Transverse colon (tissue), 4 donors: ENCODE data around the gene WDR27. TPM values are rescaled to one million over a fixed set of nuclear protein-coding genes. Genes with fewer than 3 reads are reported as not detected.

Source experiments
- DNase-seq: peaks from one replicate; pipeline ENCODE4 v3.0.0-alpha.2; 2019
- H3K27ac ChIP-seq, 4 donors: fragments of 200-600 bp; sonication (generic); 2 replicates each; pipeline ENCODE4 v1.5.1; 2016 to 2018; ENCODE audit warnings: inconsistent platforms in 4 of 4
- H3K27me3 ChIP-seq: fragments of 200-600 bp; sonication (generic); 2 replicates; pipeline ENCODE4 v1.5.1; 2017; ENCODE audit warnings: inconsistent platforms
- H3K36me3 ChIP-seq, 4 donors: fragments of 200-600 bp; sonication (generic); 2 replicates each; pipeline ENCODE4 v1.5.1; 2017 to 2019; ENCODE audit warnings: inconsistent platforms in 4 of 4
- H3K4me1 ChIP-seq, 4 donors: fragments of 200-600 bp; sonication (generic); 2 replicates each; pipeline ENCODE4 v1.5.1; 2017 to 2020; ENCODE audit warnings: inconsistent platforms in 4 of 4
- H3K4me3 ChIP-seq, 4 donors: fragments of 200-600 bp; sonication (generic); 1 replicate in 1 of 4; 2 replicates in 3 of 4; pipeline versions ENCODE4 v1.5.1 to v1.6.1; 2017 to 2019; ENCODE audit warnings: inconsistent platforms in 4 of 4
- H3K9me3 ChIP-seq, 2 donors: fragments of 200-600 bp; sonication (generic); 2 replicates each; pipeline ENCODE4 v1.5.1; 2017 to 2019; ENCODE audit warnings: inconsistent platforms in 2 of 2
- EP300 ChIP-seq: sonication (generic); formaldehyde crosslinking; IDR thresholded peaks from one replicate; pipeline ENCODE4 v1.6.1; 2017; ENCODE audit warnings: antibody characterized with exemption, low read depth
- POLR2A ChIP-seq: fragments of 450-650 bp; IDR thresholded peaks from one replicate; pipeline ENCODE4 v1.6.1; 2016; ENCODE audit warnings: antibody characterized with exemption, mild to moderate bottlenecking, moderate library complexity
- POLR2AphosphoS5 ChIP-seq, 3 donors: sonication (generic); formaldehyde crosslinking; IDR thresholded peaks; one replicate each; pipeline ENCODE4 v1.6.1; 2016; ENCODE audit warnings: antibody characterized with exemption in 3 of 3
- WGBS, 2 donors: methylation state at CpG; one replicate each; pipeline ENCODE4 v1.1.5; 2018; ENCODE audit warnings: low coverage in 1 of 2; 5-methylcytosine and 5-hydroxymethylcytosine counted together
- in situ Hi-C, 4 donors: fragments of 200-750 bp; cut with MboI; loops; one replicate each; pipeline versions ENCODE4 v1.15.0 to v1.15.1; 2017; ENCODE audit warnings: low sequenced_read_pairs in 3 of 4, low pct_ligation_motif_present in 1 of 4, low pct_unique_long_range_greater_than_20kb in 1 of 4
- intact Hi-C: fragments of 100-400 bp; cut with DNase I; formaldehyde crosslinking; loops from one replicate; pipeline ENCODE4 v1.15.1; 2023; ENCODE audit warnings: low total_unique reads
- total RNA-seq, 4 donors: library from RNA; depleted of rRNA; stranded (reverse); fragments of >200 nt; gene quantifications; one replicate each; pipeline ENCODE4 v1.1.0, GENCODE V29; 2016
- TF ChIP-seq, protein P1 (sequence below), 5 experiments: fragments of 200-600 bp in 3 of 5; fragments of 450-650 bp in 2 of 5; sonication (generic) in 3 of 5; IDR thresholded peaks; 1 replicate in 2 of 5; 2 replicates in 3 of 5; pipeline ENCODE4 v1.5.1; 2016 to 2017; ENCODE audit warnings: antibody characterized with exemption in 5 of 5, inconsistent platforms in 3 of 5, mild to moderate bottlenecking in 2 of 5, moderate library complexity in 1 of 5

The WDR27 gene
- total RNA-seq, 4 donors from 2014 or later = 44.9 to 75.0 (median 57.0) TPM

GRCh38 chr6:169738976-169739529, 37.2 kb upstream of the WDR27 start:
- no peak overlapping the region for H3K4me3 ChIP-seq
- intact Hi-C loops (no loop called here), in situ Hi-C loops (no loop called here)
- TF ChIP-seq EP300 = no peak
- TF ChIP-seq POLR2A = no peak
- TF ChIP-seq, protein P1, sequence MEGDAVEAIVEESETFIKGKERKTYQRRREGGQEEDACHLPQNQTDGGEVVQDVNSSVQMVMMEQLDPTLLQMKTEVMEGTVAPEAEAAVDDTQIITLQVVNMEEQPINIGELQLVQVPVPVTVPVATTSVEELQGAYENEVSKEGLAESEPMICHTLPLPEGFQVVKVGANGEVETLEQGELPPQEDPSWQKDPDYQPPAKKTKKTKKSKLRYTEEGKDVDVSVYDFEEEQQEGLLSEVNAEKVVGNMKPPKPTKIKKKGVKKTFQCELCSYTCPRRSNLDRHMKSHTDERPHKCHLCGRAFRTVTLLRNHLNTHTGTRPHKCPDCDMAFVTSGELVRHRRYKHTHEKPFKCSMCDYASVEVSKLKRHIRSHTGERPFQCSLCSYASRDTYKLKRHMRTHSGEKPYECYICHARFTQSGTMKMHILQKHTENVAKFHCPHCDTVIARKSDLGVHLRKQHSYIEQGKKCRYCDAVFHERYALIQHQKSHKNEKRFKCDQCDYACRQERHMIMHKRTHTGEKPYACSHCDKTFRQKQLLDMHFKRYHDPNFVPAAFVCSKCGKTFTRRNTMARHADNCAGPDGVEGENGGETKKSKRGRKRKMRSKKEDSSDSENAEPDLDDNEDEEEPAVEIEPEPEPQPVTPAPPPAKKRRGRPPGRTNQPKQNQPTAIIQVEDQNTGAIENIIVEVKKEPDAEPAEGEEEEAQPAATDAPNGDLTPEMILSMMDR (IDR thresholded peaks at IDR 0.05) = no peak
- no peak for TF ChIP-seq POLR2AphosphoS5 (IDR thresholded peaks at IDR 0.05)
- WGBS, 2 donors = 82 to 100% methylated on average over 1 to 2 of the region's 2 CpGs
- no peaks in the 10 kb centered on the region for H3K4me1 ChIP-seq
- no peaks in the 10 kb centered on the region for H3K27me3 ChIP-seq
- no peaks in the 10 kb centered on the region for H3K9me3 ChIP-seq
- DNase-seq = no peak
- H3K27ac ChIP-seq = no peak overlapping the region
- H3K36me3 ChIP-seq = no peaks in the 10 kb centered on the region

DNA sequence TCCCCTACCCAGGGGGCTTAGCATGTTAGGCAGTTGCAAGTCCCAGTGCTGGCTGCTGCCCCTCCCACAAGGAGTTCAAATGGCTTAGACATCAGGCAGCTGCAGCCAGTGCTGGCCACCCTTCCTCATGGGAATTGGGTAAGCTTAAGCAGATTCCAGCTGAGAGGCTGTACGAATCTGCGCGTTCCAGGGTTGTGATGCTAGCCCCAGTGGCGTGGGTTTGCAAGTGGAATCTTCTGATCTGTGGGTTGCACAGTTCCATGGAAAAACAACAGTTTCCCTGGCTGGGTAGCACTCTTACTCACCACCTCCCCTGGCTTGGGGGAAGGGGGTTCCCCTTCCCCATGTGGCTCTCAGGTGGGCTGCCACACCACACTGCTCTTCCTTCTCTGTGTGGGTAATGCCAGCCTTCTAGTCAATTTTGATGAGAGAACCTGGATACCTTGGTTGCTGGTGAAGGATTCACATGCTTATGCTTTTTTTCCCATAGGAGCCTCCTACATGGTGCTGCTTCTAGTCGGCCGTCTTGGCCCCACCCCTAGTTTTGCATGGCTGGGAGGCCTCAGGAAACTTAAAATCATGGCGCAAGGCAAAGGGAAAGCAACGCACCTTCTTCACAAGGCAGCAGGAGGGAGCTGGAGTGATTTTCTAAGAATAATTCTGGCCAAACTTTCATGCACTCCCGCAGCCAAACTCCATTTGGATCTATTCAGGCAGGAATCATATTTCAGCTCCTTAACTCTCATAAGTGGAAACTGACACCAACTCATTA, 36.6 kb upstream of the WDR27 start:
- intact Hi-C loops = no loop called here
- in situ Hi-C loops = no loop called here
- TF ChIP-seq POLR2A = no peak
- no peak for TF ChIP-seq EP300
- TF ChIP-seq, protein P1 (IDR thresholded peaks at IDR 0.05) = no peak

DNA sequence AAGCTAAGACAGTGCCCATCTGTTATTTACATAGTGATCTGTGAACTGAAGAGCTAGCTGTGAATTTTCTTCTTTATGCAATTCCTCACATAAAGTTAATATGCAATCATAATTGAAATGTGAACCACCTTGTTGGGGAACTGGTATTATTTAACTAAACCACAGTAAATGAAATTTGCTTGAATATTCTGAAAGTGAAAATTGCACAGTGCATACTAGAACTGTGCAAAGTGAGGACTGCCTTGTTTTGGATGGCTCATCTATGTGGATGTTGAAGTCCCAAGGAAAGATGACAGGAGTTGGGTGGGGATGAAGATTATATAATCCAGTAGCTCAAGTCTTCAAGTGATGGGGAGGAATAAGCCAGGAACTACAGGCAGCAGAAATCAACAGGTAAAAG, 28.1 kb upstream of the WDR27 start:
- Histone ChIP-seq H3K27me3 (no peaks in the 10 kb centered on the region), H3K9me3 (no peaks in the 10 kb centered on the region), H3K36me3 (no peaks in the 10 kb centered on the region), H3K4me3 (no peak overlapping the region), H3K4me1 (peaks cover 0 to 8% (median 2%) of the 10 kb centered on the region in 4 donors), H3K27ac (no peak overlapping the region)
- in situ Hi-C loops (no loop called here), intact Hi-C loops (no loop called here)
- no peak for DNase-seq
- TF ChIP-seq, protein P1 (IDR thresholded peaks at IDR 0.05) = no peak
- TF ChIP-seq POLR2A = no peak

More for the DNA sequence above, 36.6 kb upstream of the WDR27 start:
- H3K36me3 ChIP-seq = no peaks in the 10 kb centered on the region
- H3K4me1 ChIP-seq = no peaks in the 10 kb centered on the region
- H3K27me3 ChIP-seq = no peaks in the 10 kb centered on the region
- WGBS, 2 donors = 64 to 74% methylated on average over 3 to 9 of the region's 9 CpGs
- DNase-seq = no peak
- no peaks in the 10 kb centered on the region for H3K9me3 ChIP-seq
- no peak overlapping the region for H3K27ac ChIP-seq
- H3K4me3 ChIP-seq = no peak overlapping the region

- in situ Hi-C loops = no loop called here
- DNase-seq = no peak
- Histone ChIP-seq H3K9me3 (no peaks in the 10 kb centered on the region), H3K27me3 (no peaks in the 10 kb centered on the region), H3K4me1 (peaks cover 7 to 20% (median 9%) of the 10 kb centered on the region in 4 donors), H3K36me3 (no peaks in the 10 kb centered on the region), H3K27ac (no peak overlapping the region), H3K4me3 (no peak overlapping the region)
- intact Hi-C loops = no loop called here
- TF ChIP-seq POLR2AphosphoS5 (IDR thresholded peaks at IDR 0.05) (no peak), EP300 (no peak), POLR2A (no peak)
- TF ChIP-seq, protein P1 (IDR thresholded peaks at IDR 0.05) = no peak
Observed at GRCh38 chr6:169726963-169727362, 25.1 kb upstream of the WDR27 start.
